GM13976 (cell line): Measurements from ENCODE around the gene CCDC195.
A peak's percentile ranks its signal among the peaks of the same experiment; 100 is the strongest.
"Not testable (repeated sequence)": the region's sequence is repeated elsewhere in the genome, so short reads cannot be mapped to it uniquely, and the experiment has no call there.

ENCODE experiments used
- DNase-seq: peaks from one replicate; pipeline ENCODE4 v3.0.0; 2012; ENCODE audit warnings: low spot score
- CTCF ChIP-seq: IDR thresholded peaks from 2 replicates; pipeline ENCODE4 v1.5.1; 2012; ENCODE audit warnings: borderline replicate concordance, mild to moderate bottlenecking; ENCODE audit not compliant: insufficient read depth; ENCODE audit errors: extremely low read depth, missing control alignments, control extremely low read depth
- in situ Hi-C: fragments of 300-500 bp; cut with MboI; formaldehyde crosslinking; loops from one replicate; pipeline ENCODE4 v1.12.0; 2022; ENCODE audit warnings: low sequenced_read_pairs, mixed read lengths, inconsistent platforms; ENCODE audit not compliant: unreplicated experiment

CCDC195 gene

GRCh38 chr2:224682134-224682533 is 34.0 kb downstream of the CCDC195 start:
- no peak for DNase-seq
- TF ChIP-seq CTCF = no peak
- in situ Hi-C loops = no loop called here

GRCh38 chr2:224671731-224672130 is 44.4 kb downstream of the CCDC195 start:
- no peak for TF ChIP-seq CTCF
- no peak for DNase-seq
- in situ Hi-C loops = no loop called here

- no peak for TF ChIP-seq CTCF
- no peak for DNase-seq
- in situ Hi-C loops = no loop called here
These were observed 46.0 kb downstream of the CCDC195 start for GRCh38 chr2:224670203-224670602.

GRCh38 chr2:224669449-224669848 is 46.7 kb downstream of the CCDC195 start:
- DNase-seq = no peak
- in situ Hi-C loops = no loop called here
- no peak for TF ChIP-seq CTCF

GRCh38 chr2:224668123-224668909 is 47.8 kb downstream of the CCDC195 start:
- no peak for TF ChIP-seq CTCF
- DNase-seq = no peak
- in situ Hi-C loops = no loop called here

- no peak for TF ChIP-seq CTCF
- peak; percentile 61 for DNase-seq
- in situ Hi-C loops = no loop called here
These were observed 49.1 kb downstream of the CCDC195 start for GRCh38 chr2:224666951-224667553.

GRCh38 chr2:224663322-224663721 is 52.8 kb downstream of the CCDC195 start:
- DNase-seq, in situ Hi-C loops: not testable (repeated sequence)

- DNase-seq, in situ Hi-C loops: not testable (repeated sequence)
These were observed 54.5 kb downstream of the CCDC195 start for GRCh38 chr2:224661708-224662107.
